IMR-90 (cell line): ENCODE data around the gene PTPRK. TPM values are rescaled to one million over a fixed set of nuclear protein-coding genes. Genes with fewer than 3 reads are reported as not detected.

Experiments
- ATAC-seq: fragments of 200-7000 bp; cut with Tn5 transposase; 2 replicates; pipeline ENCODE4 v1.9.1; 2020; ENCODE audit warnings: low read depth, mild to moderate bottlenecking, moderate library complexity
- BruUV-seq: library from RNA; stranded (reverse); fragments of 400-500 nt; replicated peaks from 2 replicates; lab custom pipeline; 2021; lab: Mats Ljungman, UMichigan
- CTCF ChIA-PET: fragments of 300-600 bp; formaldehyde crosslinking; extraction: SDS; loops from one replicate; lab custom pipeline; 2021; ENCODE audit warnings: antibody characterized with exemption; lab: Yijun Ruan, JAX
- POLR2A ChIA-PET: fragments of 300-600 bp; sonication (Branson Sonifier 250); formaldehyde crosslinking; loops from one replicate; lab custom pipeline; 2022; ENCODE audit warnings: antibody characterized with exemption; ENCODE audit not compliant: unreplicated experiment; lab: Charles Lee
- DNase-seq: peaks from one replicate; pipeline ENCODE4 v3.0.0; 2013
- H2AFZ ChIP-seq: replicated peaks from 2 replicates; pipeline ENCODE3; 2013; ENCODE audit warnings: low read length, mild to moderate bottlenecking; ENCODE audit not compliant: poor library complexity
- H2AK5ac ChIP-seq: 2 replicates; pipeline ENCODE4 v1.6.1; 2013; ENCODE audit warnings: low read depth, low read length, inconsistent platforms
- H2AK9ac ChIP-seq: replicated peaks from 2 replicates; pipeline ENCODE3; 2013; ENCODE audit warnings: mild to moderate bottlenecking, low read depth, low read length, moderate library complexity; ENCODE audit not compliant: poor library complexity
- H2BK120ac ChIP-seq: 2 replicates; pipeline ENCODE4 v1.6.1; 2013; ENCODE audit warnings: low read depth, low read length, inconsistent platforms
- H2BK15ac ChIP-seq: 3 replicates; pipeline ENCODE4 v1.6.1; 2013; ENCODE audit warnings: low read depth, low read length, inconsistent platforms
- H2BK20ac ChIP-seq: 2 replicates; pipeline ENCODE4 v1.6.1; 2013; ENCODE audit warnings: low read depth, mild to moderate bottlenecking, inconsistent platforms, low read length, moderate library complexity
- H2BK5ac ChIP-seq: 2 replicates; pipeline ENCODE4 v1.6.1; 2013; ENCODE audit warnings: mild to moderate bottlenecking, low read depth, low read length, inconsistent platforms; ENCODE audit not compliant: poor library complexity, severe bottlenecking
- H3K14ac ChIP-seq: replicated peaks from 2 replicates; pipeline ENCODE4 v1.6.1; 2013; ENCODE audit warnings: low read depth, low read length, inconsistent platforms
- H3K18ac ChIP-seq: 2 replicates; pipeline ENCODE4 v1.6.1; 2013; ENCODE audit warnings: low read depth, low read length, control low read depth
- H3K23ac ChIP-seq: 2 replicates; pipeline ENCODE4 v1.6.1; 2013; ENCODE audit warnings: low read depth, low read length, inconsistent platforms
- H3K27ac ChIP-seq: 2 replicates; pipeline ENCODE4 v1.5.1; 2013; ENCODE audit warnings: mild to moderate bottlenecking, control low read depth, low read length; ENCODE audit not compliant: insufficient read depth
- H3K27me3 ChIP-seq: 2 replicates; pipeline ENCODE4 v1.6.1; 2013; ENCODE audit warnings: low read length; ENCODE audit not compliant: control insufficient read depth, insufficient read depth
- H3K36me3 ChIP-seq: 2 replicates; pipeline ENCODE4 v1.6.1; 2013; ENCODE audit warnings: low read length, mixed read lengths; ENCODE audit not compliant: control insufficient read depth, insufficient read depth
- H3K4ac ChIP-seq: 2 replicates; pipeline ENCODE4 v1.6.1; 2013; ENCODE audit warnings: low read depth, low read length, inconsistent platforms
- H3K4me1 ChIP-seq: 2 replicates; pipeline ENCODE4 v1.6.1; 2013; ENCODE audit warnings: low read length, mixed read lengths; ENCODE audit not compliant: control insufficient read depth, insufficient read depth
- H3K4me2 ChIP-seq: 2 replicates; pipeline ENCODE4 v1.6.1; 2013; ENCODE audit warnings: low read depth, mild to moderate bottlenecking, control low read depth, low read length, moderate library complexity
- H3K4me3 ChIP-seq: 2 replicates; pipeline ENCODE4 v1.5.1; 2013; ENCODE audit warnings: low read depth, mild to moderate bottlenecking, control low read depth, low read length, moderate library complexity; ENCODE audit not compliant: insufficient read depth
- H3K56ac ChIP-seq: 2 replicates; pipeline ENCODE4 v1.6.1; 2013; ENCODE audit warnings: low read length, inconsistent platforms; ENCODE audit not compliant: insufficient read depth; ENCODE audit errors: extremely low read depth
- H3K79me1 ChIP-seq, 2 experiments: 2 replicates each; pipeline ENCODE4 v1.6.1; 2013; ENCODE audit warnings: low read length in 2 of 2, inconsistent platforms in 1 of 2, low read depth in 1 of 2
- H3K9ac ChIP-seq: 2 replicates; pipeline ENCODE4 v1.6.1; 2013; ENCODE audit warnings: low read depth, low read length, control low read depth
- H3K9me1 ChIP-seq: 2 replicates; pipeline ENCODE4 v1.6.1; 2013; ENCODE audit warnings: low read length, inconsistent platforms; ENCODE audit not compliant: insufficient read depth
- H3K9me3 ChIP-seq: 2 replicates; pipeline ENCODE4 v1.6.1; 2013; ENCODE audit warnings: low read length; ENCODE audit not compliant: control insufficient read depth, insufficient read depth
- H4K20me1 ChIP-seq: 2 replicates; pipeline ENCODE4 v1.6.1; 2013; ENCODE audit warnings: low read length, inconsistent platforms; ENCODE audit not compliant: insufficient read depth
- H4K5ac ChIP-seq: 2 replicates; pipeline ENCODE4 v1.6.1; 2013; ENCODE audit warnings: mild to moderate bottlenecking, low read depth, low read length, control low read depth
- H4K8ac ChIP-seq, 2 experiments: 2 replicates each; pipeline ENCODE4 v1.6.1; 2013; ENCODE audit warnings: low read depth in 2 of 2, low read length in 2 of 2, control low read depth in 1 of 2, inconsistent platforms in 1 of 2
- H4K91ac ChIP-seq: 2 replicates; pipeline ENCODE4 v1.6.1; 2013; ENCODE audit warnings: low read depth, low read length, inconsistent platforms; ENCODE audit not compliant: insufficient read depth
- CHD1 ChIP-seq: IDR thresholded peaks from 2 replicates; pipeline ENCODE4 v1.6.1; 2012; ENCODE audit warnings: low read depth, low read length, improper control_type of control experiment
- FOS ChIP-seq: fragments of 150-350 bp; IDR thresholded peaks from 2 replicates; pipeline ENCODE4 v1.6.1; 2016; ENCODE audit warnings: low read depth, low read length
- MAFK ChIP-seq: IDR thresholded peaks from 2 replicates; pipeline ENCODE4 v1.6.1; 2012; ENCODE audit warnings: low read depth, low read length, improper control_type of control experiment
- MAZ ChIP-seq: IDR thresholded peaks from 2 replicates; pipeline ENCODE4 v1.6.1; 2012; ENCODE audit warnings: low read depth, mild to moderate bottlenecking, low read length, improper control_type of control experiment, moderate library complexity, borderline replicate concordance
- WGBS, 2 experiments: methylation state at CpG; one replicate each; pipeline versions ENCODE4 v1.1.5 to v1.1.7; 2013; ENCODE audit warnings: missing lambda C conversion rate in 2 of 2; ENCODE audit not compliant: insufficient read length in 1 of 2; ENCODE audit errors: extremely low coverage in 2 of 2; 5-methylcytosine and 5-hydroxymethylcytosine counted together
- dilution Hi-C: fragments of 300-500 bp; cut with HindIII; formaldehyde crosslinking; loops from one replicate; pipeline ENCODE4 v1.14.3; 2018; ENCODE audit warnings: low sequenced_read_pairs; ENCODE audit not compliant: unreplicated experiment
- in situ Hi-C: fragments of 300-500 bp; cut with MboI; formaldehyde crosslinking; loops from 3 replicates; pipeline ENCODE4 v1.14.3; 2019; ENCODE audit warnings: low sequenced_read_pairs, inconsistent platforms, mixed read lengths
- intact Hi-C: fragments of 100-400 bp; cut with micrococcal nuclease; formaldehyde crosslinking; loops from 2 replicates; pipeline ENCODE4 v1.10.0; 2022
- polyA plus RNA-seq, 3 experiments: library from polyadenylated mRNA; depleted of rRNA; stranded (reverse); fragments of >200 nt; gene quantifications; 2 replicates each; pipeline ENCODE4 v1.2.3, GENCODE V29; 2012; ENCODE audit warnings: low replicate concordance in 1 of 3
- total RNA-seq: library from RNA; depleted of rRNA; stranded (reverse); fragments of >200 nt; gene quantifications from 2 replicates; pipeline ENCODE4 v1.2.3, GENCODE V29; 2012

PTPRK gene
- total and polyA plus RNA-seq, 2 of the 4 experiments (the other 2 are of a cell fraction), result 18.0 to 80.8 TPM

GRCh38 chr6:128305228-128305627, 215.2 kb downstream of the PTPRK start:
- Histone ChIP-seq H4K91ac (no peak overlapping the region), H4K8ac (no peak overlapping the region), H3K4me3 (no peak overlapping the region), H3K23ac (no peak overlapping the region), H3K27ac (no peak overlapping the region), H2AFZ (no peak overlapping the region), H3K4me1 (peaks cover 2% of the 10 kb centered on the region), H4K20me1 (peaks cover 17% of the 10 kb centered on the region; the same call in 1 of the 2 replicates), H2AK5ac (no peak overlapping the region), H3K9me1 (0 out of 2 replicates have a peak, but pooled peaks cover 2% of the 10 kb centered on the region), H3K4me2 (no peak overlapping the region), H3K18ac (no peak overlapping the region), H3K14ac (no peak overlapping the region), H3K27me3 (no peaks in the 10 kb centered on the region), H3K79me1 (peaks cover 12 to 46% of the 10 kb centered on the region in 2 experiments; a peak in 3 of 4 replicates), H2AK9ac (no peak overlapping the region), H3K56ac (no peak overlapping the region), H3K9ac (no peak overlapping the region), H2BK20ac (no peak overlapping the region), H2BK15ac (no peak overlapping the region), H2BK120ac (no peak overlapping the region), H4K5ac (no peak overlapping the region), H2BK5ac (no peak overlapping the region), H3K4ac (no peak overlapping the region), H3K9me3 (no peaks in the 10 kb centered on the region), H3K36me3 (no peaks in the 10 kb centered on the region)
- DNase-seq, result peak; percentile 72
- WGBS, 2 experiments, result no CpG with 5 or more reads among the region's 1 CpG
- dilution Hi-C loops (no loop called here), in situ Hi-C loops (no loop called here), intact Hi-C loops (no loop called here)
- ChIA-PET CTCF (interaction anchor here (0.6 kb wide), 1 partner anchor 281 kb away, joined by 4 read pairs; no protein-coding TSS in a partner anchor), POLR2A (interaction anchor here (0.7 kb wide), 1 partner anchor 434 kb away, joined by 3 read pairs; no protein-coding TSS in a partner anchor)
- BruUV-seq, result no TSS peak
- no peak for TF ChIP-seq MAZ
- peak; percentile 52; the same call in 1 of the 2 replicates for TF ChIP-seq FOS
- no peak for TF ChIP-seq MAFK
- no peak for TF ChIP-seq CHD1
- ATAC-seq, result peak; percentile 54; the same call in 1 of the 2 replicates
